HG03460 (cell line): Measurements from ENCODE around the gene MYH7.
"Not testable (repeated sequence)": the region's sequence is repeated elsewhere in the genome, so short reads cannot be mapped to it uniquely, and the experiment has no call there.

ENCODE experiments used
- ATAC-seq: cut with Tn5 transposase; IDR thresholded peaks from one replicate; pipeline ENCODE4 v1.9.1; 2021; ENCODE audit not compliant: unreplicated experiment

Gene MYH7

DNA sequence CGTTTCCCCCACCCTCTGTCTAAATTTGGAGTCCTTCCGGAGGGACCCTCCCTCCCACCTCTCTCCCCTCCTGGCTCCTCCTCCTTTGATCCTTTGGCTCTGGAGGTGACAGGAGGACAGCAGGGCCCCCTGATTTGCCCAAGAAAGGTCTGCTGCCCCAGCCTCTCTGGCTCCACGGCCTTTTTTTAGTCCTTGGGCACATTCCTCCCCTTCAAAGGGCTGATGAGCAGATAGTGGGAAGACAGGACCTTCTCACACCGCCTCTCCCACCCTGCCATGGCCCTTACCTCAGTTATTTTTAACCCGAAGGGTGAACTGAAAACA lies 27.2 kb downstream of the MYH7 start:
- ATAC-seq, result no peak

- ATAC-seq, result no peak
These were observed 27.7 kb downstream of the MYH7 start, which contains the start of gene MYH6 for GRCh38 chr14:23407516-23408306. Gene MYH6 (minus strand): TSS chr14:23408273. CDS start chr14:23407223, 1,050 bp downstream.

DNA sequence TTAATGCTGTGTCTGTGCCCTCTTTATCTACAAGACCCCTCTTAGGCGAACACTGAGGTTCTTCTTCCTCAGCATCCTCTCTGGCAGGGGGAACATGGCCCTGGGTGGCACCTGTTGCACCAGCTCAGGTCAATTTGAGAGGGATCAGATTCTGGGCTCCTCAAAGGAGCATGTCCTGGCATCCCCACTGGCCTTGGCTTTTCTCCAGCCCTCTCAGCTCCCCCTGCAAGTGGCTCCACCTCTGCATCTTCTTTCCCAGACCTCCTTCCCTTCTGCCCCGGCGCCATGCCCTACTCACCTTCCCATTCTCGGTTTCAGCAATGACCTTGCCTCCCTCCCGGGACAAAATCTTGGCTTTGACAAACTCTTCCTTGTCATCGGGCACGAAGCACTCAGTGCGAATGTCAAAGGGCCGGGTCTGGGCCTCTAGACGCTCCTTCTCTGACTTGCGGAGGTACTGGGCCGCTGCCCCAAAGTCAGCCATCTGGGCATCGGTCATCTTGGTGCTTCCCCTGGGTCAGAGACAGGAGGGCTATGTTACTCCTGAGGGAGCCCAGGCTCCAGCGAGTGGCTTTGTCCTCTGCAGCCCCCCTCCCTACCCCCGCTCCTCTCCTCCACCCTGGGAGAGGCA lies 28.6 kb downstream of the MYH7 start:
- ATAC-seq, result no peak

DNA sequence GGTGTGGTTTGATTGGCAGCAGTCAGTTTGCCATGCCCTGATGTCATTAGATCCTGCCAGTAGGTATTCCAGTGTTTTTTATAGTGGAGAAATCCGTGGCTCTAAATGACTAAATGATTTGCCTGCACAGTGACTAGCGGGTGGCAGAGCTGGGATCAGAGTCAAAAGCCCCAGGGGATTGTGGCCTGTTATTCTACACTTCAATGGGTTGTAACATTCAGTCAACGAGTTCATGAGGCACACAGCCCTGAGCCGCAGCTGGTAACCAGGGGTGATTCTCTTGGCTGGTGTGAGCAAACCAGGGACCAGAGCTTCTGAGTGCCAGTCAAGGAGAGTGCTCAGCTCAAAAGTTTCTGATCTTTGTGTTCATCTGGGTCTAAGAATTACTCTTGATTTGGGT lies 29.2 kb downstream of the MYH7 start:
- ATAC-seq, result peak; percentile 65

DNA sequence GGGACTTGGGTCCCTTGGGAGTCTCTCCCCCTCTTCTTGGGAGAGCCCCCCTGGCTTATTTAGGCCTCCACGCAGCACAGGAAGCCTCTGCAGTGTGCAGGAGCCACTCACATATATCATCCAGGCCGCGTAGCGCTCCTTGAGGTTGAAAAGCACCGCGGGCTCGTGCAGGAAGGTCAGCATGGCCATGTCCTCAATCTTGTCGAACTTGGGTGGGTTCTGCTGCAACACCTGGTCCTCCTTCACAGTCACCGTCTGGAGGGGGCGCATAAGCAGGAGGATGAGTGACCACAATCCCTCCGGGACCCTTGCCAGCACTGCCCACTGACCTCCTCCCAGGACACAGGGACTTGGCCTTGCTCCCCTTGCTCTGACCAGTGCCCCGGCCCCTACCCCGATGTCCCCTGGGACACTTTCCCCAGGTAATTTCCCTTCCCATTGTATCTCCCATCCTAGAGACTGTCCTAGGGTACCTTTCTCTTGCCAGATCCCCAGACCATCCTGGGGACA lies 29.9 kb downstream of the MYH7 start:
- ATAC-seq, result no peak

GRCh38 chr14:23405096-23405495 lies 30.4 kb downstream of the MYH7 start:
- no peak for ATAC-seq

DNA sequence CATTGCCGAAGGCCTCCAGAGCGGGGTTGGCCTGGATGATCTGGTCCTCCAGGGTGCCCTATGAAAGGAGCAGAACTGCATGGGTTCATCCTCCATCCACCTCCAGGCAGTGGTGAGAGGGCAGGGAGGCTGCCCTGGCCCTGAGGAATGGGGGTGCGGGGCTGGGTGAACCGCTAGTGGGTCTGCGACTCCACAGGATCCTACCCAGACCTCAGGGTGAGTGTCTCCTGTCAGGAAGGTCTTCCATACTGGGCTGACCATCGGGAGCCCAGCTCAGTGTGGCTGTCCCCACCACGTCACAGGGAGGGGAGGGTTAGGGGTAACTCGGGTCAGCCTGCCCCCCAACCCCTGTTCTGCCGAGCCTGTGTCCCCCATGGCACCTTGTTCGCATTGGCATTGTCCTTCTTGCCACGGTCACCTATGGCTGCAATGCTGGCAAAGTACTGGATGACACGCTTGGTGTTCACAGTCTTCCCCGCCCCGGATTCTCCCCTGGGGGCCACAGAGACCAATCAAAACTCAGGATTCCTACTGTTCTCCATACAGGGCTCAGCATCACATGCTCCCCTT lies 31.0 kb downstream of the MYH7 start:
- ATAC-seq, result no peak

DNA sequence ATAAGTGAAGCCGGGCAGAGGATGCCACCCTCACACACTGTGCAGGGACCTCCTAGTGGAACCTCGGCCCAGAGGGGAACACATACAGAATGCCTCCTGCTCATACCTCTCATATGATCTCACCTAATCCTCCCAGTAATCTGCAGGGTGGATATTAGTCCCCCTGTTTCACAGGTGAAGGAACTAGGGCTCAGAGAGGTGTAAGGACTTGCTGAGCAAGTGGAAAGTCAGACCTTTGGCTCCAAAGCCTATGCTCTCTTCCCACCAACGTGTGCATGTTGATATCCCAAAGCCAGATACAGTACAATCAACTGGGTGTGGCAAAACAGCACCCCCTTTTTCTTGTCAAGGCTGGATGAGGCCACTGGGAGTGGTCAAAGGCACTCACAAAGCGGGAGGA lies 31.6 kb downstream of the MYH7 start:
- ATAC-seq, result no peak

GRCh38 chr14:23403139-23403438 lies 32.4 kb downstream of the MYH7 start:
- no peak for ATAC-seq

DNA sequence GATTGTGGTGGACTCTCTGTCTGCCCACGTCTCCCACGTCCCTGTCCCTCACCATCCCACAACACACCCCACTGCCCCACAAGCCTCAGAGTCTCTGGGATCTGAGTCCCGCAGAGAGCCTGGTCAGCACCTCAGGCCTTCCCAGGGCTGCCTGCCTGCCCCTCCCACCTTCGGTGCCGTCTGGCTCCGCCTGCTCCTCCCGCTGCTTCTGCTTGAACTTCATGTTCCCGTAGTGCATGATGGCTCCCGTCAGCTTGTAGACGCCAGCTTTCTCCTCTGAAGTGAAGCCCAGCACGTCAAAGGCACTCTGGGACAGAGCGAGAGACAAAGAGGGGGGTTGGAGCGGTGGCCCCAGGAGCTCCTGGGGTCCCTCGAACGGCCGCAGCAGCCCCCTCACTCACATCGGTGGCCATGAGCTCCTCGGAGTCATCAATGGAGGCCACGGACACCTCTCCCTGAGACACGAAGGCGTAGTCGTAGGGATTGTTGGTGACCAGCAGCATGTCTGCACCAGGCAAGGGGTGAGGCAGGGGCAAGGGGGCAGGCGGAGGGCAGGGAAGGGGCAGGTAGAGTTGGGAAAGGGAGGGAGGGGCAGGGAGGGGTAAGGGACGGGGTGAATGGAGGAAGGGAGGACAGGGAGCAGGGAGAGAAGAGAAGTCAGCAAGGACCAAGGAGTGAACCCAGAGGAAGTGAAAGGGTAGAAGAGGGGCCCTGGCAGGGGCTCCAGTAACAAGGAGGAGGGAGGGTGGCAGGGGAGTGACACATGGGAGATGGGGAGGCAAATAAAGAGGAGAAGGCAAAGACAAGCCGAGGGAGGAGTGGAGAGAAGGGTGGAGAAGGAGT lies 32.9 kb downstream of the MYH7 start:
- ATAC-seq, result no peak

DNA sequence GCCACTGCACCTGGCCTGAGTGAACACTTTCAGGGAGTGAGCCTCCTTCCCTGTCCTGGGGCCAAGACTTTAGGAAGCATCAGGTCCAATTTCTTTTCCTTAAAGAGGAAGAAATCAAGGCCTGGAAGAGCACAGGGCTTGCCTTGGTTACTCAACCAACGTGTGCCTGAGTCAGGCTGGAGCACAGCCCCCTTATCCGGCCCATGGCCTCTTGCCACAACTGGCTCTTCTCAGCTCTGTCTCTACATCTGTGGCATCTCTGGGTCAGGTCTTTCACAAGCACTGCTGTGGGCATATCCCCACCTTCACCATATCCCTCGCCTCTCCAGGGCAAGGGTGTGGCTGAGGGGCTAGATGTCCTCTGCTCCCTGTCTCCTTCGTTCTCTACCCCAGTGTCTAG lies 34.2 kb downstream of the MYH7 start:
- no peak for ATAC-seq

DNA sequence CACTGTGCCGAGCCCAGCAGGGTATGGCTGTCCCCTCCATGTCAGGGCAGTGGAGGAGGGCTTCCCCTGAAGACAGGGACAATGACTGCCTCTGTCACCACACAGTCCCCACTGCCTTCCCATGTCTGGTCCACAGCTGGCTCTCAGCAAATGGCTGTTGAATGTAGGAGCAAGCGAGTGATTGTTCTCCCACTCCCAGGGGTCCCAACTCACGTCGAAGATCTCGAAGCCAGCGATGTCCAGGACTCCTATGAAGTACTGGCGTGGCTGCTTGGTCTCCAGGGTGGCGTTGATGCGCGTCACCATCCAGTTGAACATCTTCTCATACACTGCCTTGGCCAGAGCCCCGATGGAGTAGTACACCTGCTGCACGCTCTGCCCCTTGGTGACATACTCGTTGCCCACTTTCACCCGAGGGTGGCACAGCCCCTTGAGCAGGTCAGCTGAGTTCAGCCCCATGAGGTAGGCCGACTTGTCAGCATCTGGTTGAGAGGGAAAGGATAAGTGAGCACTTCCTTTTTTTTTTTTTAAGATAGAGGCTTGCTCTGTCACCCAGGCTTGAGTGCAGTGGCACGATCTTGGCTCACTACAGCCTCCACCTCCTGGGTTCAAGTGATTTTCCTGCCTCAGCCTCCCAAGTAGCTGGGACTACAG lies 34.8 kb downstream of the MYH7 start:
- ATAC-seq, result not testable (repeated sequence)

- no peak for ATAC-seq
These were observed 35.9 kb downstream of the MYH7 start for GRCh38 chr14:23399591-23399990.

- ATAC-seq, result no peak
These were observed 36.3 kb downstream of the MYH7 start for GRCh38 chr14:23399136-23399535.

GRCh38 chr14:23398348-23398747 lies 37.1 kb downstream of the MYH7 start:
- ATAC-seq, result no peak

- no peak for ATAC-seq
These were observed 38.6 kb downstream of the MYH7 start for GRCh38 chr14:23396781-23397407.

DNA sequence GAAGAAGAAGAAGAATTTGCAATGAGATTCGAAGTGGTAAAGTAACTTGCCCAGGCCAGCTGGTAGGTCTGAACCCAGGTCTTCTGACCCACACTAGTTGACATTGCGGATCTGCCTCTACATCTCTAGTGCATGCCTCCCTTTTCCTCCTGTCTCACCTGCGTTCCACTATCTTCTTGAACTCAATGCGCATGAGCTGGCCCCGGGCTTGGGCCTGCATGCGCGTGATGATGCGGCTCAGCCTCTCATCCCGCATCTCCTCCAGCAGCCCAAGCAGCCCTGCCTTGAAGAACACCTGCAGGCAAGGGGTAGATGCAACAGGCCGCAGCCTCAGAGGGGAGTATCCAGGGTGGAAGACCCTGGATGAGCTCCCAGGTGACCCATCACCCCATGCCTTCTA lies 39.3 kb downstream of the MYH7 start:
- ATAC-seq, result no peak

DNA sequence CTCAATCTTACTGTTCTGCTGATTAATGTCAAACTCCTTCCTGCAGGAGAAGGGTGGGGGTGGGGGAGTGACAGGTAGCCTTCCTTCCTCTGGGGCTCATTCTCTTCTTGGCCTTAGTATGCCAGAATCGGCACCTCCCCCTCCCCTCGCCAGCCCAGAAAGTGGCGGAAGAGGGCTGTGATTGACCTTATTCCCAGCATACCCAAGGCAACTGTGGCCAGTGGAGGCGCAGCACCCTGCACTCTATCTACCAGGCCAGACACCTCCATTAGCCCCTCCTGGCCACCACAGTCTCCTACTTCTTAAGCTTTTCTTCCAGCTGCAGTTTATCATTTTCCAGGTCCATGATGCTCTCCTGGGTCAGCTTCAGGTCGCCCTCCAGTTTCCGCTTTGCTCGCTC lies 42.8 kb downstream of the MYH7 start:
- no peak for ATAC-seq

DNA sequence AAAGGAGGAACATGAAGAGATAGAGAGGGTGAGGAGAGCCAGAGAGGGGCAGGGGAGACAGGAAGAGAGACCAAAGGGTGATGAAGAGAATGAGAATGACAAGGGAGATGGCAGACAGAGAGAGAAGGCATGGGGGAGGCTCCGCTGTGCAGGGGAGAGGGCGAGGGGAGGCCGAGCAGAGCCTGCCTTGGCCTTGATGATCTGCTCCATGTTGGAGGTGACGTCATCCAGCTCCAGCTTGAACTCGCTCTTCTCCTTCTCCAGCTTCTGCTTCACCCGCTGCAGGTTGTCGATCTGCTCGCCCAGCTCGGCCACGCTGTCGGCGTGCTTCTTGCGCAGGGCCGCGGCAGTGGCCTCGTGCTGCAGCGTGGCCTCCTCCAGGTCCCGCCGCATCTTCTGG lies 45.6 kb downstream of the MYH7 start:
- not testable (repeated sequence) for ATAC-seq

GRCh38 chr14:23389396-23389795 lies 46.1 kb downstream of the MYH7 start:
- ATAC-seq, result no peak

GRCh38 chr14:23388996-23389395 lies 46.5 kb downstream of the MYH7 start:
- no peak for ATAC-seq
